Upper lobe of left lung (tissue), 6 donors: ENCODE results near the gene ADCY5. TPM values are rescaled to one million over a fixed set of nuclear protein-coding genes. Genes with fewer than 3 reads are reported as not detected.

Source experiments
- ATAC-seq, 2 donors: fragments of 200-7000 bp; cut with Tn5 transposase; one replicate each; pipeline ENCODE4 v1.9.1; 2022; ENCODE audit warnings: mild to moderate bottlenecking in 2 of 2, moderate library complexity in 2 of 2; ENCODE audit not compliant: low FRiP score in 2 of 2
- DNase-seq, 2 donors: peaks; one replicate each; pipeline ENCODE4 v3.0.0-alpha.2; 2019 to 2020
- H3K27ac ChIP-seq, 4 donors: fragments of 200-600 bp; sonication (generic); one replicate each; pipeline ENCODE4 v1.5.1; 2016 to 2019
- H3K27me3 ChIP-seq, 4 donors: fragments of 200-600 bp; sonication (generic); one replicate each; pipeline ENCODE4 v1.5.1; 2017 to 2019
- H3K36me3 ChIP-seq, 4 donors: fragments of 200-600 bp; sonication (generic); one replicate each; pipeline ENCODE4 v1.5.1; 2016 to 2019
- H3K4me1 ChIP-seq, 4 donors: fragments of 200-600 bp; sonication (generic); one replicate each; pipeline ENCODE4 v1.5.1; 2018 to 2019
- H3K4me3 ChIP-seq, 4 donors: fragments of 200-600 bp; sonication (generic); one replicate each; pipeline ENCODE4 v1.5.1; 2017 to 2019; ENCODE audit warnings: mild to moderate bottlenecking in 2 of 4, moderate library complexity in 1 of 4
- H3K9me3 ChIP-seq, 4 donors: fragments of 200-600 bp; sonication (generic); one replicate each; pipeline ENCODE4 v1.5.1; 2018 to 2019
- EP300 ChIP-seq, 4 donors: sonication (generic); formaldehyde crosslinking; IDR thresholded peaks; one replicate each; pipeline ENCODE4 v1.5.1; 2017; ENCODE audit warnings: antibody characterized with exemption in 4 of 4, control low read depth in 2 of 4
- POLR2A ChIP-seq, 4 donors: fragments of 450-650 bp; IDR thresholded peaks; one replicate each; pipeline ENCODE4 v1.5.1; 2016 to 2017; ENCODE audit warnings: antibody characterized with exemption in 4 of 4, mild to moderate bottlenecking in 2 of 4
- POLR2AphosphoS5 ChIP-seq, 2 donors: sonication (generic); formaldehyde crosslinking; IDR thresholded peaks; one replicate each; pipeline ENCODE4 v1.5.1; 2017; ENCODE audit warnings: antibody characterized with exemption in 2 of 2
- WGBS, 2 donors: methylation state at CpG; one replicate each; pipeline ENCODE4 v1.1.5; 2017 to 2018; 5-methylcytosine and 5-hydroxymethylcytosine counted together
- total RNA-seq, 6 donors: library from RNA; depleted of rRNA in 4 of 6; stranded (reverse); fragments of >200 nt in 4 of 6; gene quantifications; one replicate each; pipeline versions ENCODE4 v1.1.0 to v1.2.1, GENCODE V29; 2016 to 2021
- TF ChIP-seq, protein P1 (sequence below), 6 experiments: fragments of 450-650 bp in 4 of 6; fragments of 200-600 bp in 2 of 6; sonication (generic) in 2 of 6; IDR thresholded peaks; one replicate each; pipeline ENCODE4 v1.5.1; 2016 to 2019; ENCODE audit warnings: antibody characterized with exemption in 6 of 6
- donor health status: DM: no; HTN: no; CAD: no; lungs with moderate emphysema.
- donor health status: DM: no; HTN: yes; CAD: no; lungs with severe emphysema.

Gene ADCY5
- total RNA-seq, 6 donors from 2014 or later: 2.1 to 23.0 (median 3.2) TPM

- DNase-seq (no peak), ATAC-seq (no peak)
- no peaks in the 10 kb centered on the region for H3K27me3 ChIP-seq
- H3K4me1 ChIP-seq: no peaks in the 10 kb centered on the region
- H3K4me3 ChIP-seq: no peak overlapping the region
- no peaks in the 10 kb centered on the region for H3K36me3 ChIP-seq
- TF ChIP-seq POLR2AphosphoS5 (IDR thresholded peaks at IDR 0.05) (no peak), POLR2A (IDR thresholded peaks at IDR 0.05) (no peak), EP300 (IDR thresholded peaks at IDR 0.05) (no peak)
- TF ChIP-seq, protein P1, sequence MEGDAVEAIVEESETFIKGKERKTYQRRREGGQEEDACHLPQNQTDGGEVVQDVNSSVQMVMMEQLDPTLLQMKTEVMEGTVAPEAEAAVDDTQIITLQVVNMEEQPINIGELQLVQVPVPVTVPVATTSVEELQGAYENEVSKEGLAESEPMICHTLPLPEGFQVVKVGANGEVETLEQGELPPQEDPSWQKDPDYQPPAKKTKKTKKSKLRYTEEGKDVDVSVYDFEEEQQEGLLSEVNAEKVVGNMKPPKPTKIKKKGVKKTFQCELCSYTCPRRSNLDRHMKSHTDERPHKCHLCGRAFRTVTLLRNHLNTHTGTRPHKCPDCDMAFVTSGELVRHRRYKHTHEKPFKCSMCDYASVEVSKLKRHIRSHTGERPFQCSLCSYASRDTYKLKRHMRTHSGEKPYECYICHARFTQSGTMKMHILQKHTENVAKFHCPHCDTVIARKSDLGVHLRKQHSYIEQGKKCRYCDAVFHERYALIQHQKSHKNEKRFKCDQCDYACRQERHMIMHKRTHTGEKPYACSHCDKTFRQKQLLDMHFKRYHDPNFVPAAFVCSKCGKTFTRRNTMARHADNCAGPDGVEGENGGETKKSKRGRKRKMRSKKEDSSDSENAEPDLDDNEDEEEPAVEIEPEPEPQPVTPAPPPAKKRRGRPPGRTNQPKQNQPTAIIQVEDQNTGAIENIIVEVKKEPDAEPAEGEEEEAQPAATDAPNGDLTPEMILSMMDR (IDR thresholded peaks at IDR 0.05): no peak
- no peaks in the 10 kb centered on the region for H3K9me3 ChIP-seq
- WGBS, 2 donors: 57 to 78% methylated on average over 4 to 8 of the region's 8 CpGs
- peak overlapping the region in 1 of 4 donors; percentile 28 for H3K27ac ChIP-seq
Measured at GRCh38 chr3:123385981-123386380, 62.9 kb downstream of the ADCY5 start.

DNA sequence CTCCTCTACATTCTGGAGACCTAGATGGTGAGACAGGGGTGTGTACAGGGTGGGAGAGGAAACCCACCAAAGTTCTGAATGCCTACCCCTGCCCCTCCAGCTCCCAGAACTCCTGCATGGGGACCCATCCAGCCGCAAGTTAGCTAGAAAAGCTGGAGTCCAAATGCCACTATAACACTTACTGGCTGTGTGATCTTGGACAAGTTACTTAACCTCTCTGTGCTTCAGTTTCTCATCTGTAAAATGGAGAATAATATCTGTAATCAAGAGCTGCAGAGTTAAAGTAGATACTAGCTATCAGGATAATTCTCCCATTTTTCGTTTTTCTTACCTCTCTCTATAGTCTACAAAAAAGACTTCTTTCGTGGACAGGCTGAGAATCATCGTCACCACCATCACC is 63.4 kb downstream of the ADCY5 start:
- TF ChIP-seq POLR2AphosphoS5 (IDR thresholded peaks at IDR 0.05) (no peak), EP300 (IDR thresholded peaks at IDR 0.05) (no peak), POLR2A (IDR thresholded peaks at IDR 0.05) (no peak)
- TF ChIP-seq, protein P1 (IDR thresholded peaks at IDR 0.05): no peak

GRCh38 chr3:123385001-123385401 is 63.9 kb downstream of the ADCY5 start:
- no peaks in the 10 kb centered on the region for H3K9me3 ChIP-seq
- DNase-seq: no peak
- no peaks in the 10 kb centered on the region for H3K4me1 ChIP-seq
- no peaks in the 10 kb centered on the region for H3K27me3 ChIP-seq
- TF ChIP-seq, protein P1 (IDR thresholded peaks at IDR 0.05): no peak
- TF ChIP-seq POLR2AphosphoS5 (IDR thresholded peaks at IDR 0.05) (no peak), POLR2A (IDR thresholded peaks at IDR 0.05) (no peak), EP300 (IDR thresholded peaks at IDR 0.05) (no peak)
- no peak for ATAC-seq
- H3K4me3 ChIP-seq: no peak overlapping the region
- no peaks in the 10 kb centered on the region for H3K36me3 ChIP-seq
- no peak overlapping the region for H3K27ac ChIP-seq
- 45 to 55% methylated on average over 5 to 9 of the region's 9 CpGs for WGBS, 2 donors

More for the DNA sequence above, 63.4 kb downstream of the ADCY5 start:
- no peaks in the 10 kb centered on the region for H3K27me3 ChIP-seq
- no peak for DNase-seq
- H3K36me3 ChIP-seq: no peaks in the 10 kb centered on the region
- WGBS, 2 donors: 86 to 89% methylated on average over 4 of the region's 4 CpGs
- H3K4me3 ChIP-seq: no peak overlapping the region
- no peak overlapping the region for H3K27ac ChIP-seq
- no peaks in the 10 kb centered on the region for H3K4me1 ChIP-seq
- no peak for ATAC-seq
- no peaks in the 10 kb centered on the region for H3K9me3 ChIP-seq

- peak overlapping the region in 1 of 4 donors; percentile 28 for H3K27ac ChIP-seq
- no peaks in the 10 kb centered on the region for H3K9me3 ChIP-seq
- no peak overlapping the region for H3K4me3 ChIP-seq
- no peaks in the 10 kb centered on the region for H3K4me1 ChIP-seq
- DNase-seq: no peak
- WGBS, 2 donors: 88 to 89% methylated on average over 8 of the region's 8 CpGs
- no peaks in the 10 kb centered on the region for H3K27me3 ChIP-seq
- no peaks in the 10 kb centered on the region for H3K36me3 ChIP-seq
- no peak for TF ChIP-seq POLR2A (IDR thresholded peaks at IDR 0.05)
- ATAC-seq: no peak
Measured at GRCh38 chr3:123384256-123384655, 64.6 kb downstream of the ADCY5 start.

GRCh38 chr3:123383091-123384053 is 65.5 kb downstream of the ADCY5 start:
- DNase-seq: no peak
- H3K9me3 ChIP-seq: no peaks in the 10 kb centered on the region
- ATAC-seq: no peak

More at GRCh38 chr3:123383091-123384053, 65.5 kb downstream of the ADCY5 start:
- H3K27ac ChIP-seq: no peak overlapping the region
- TF ChIP-seq POLR2A (IDR thresholded peaks at IDR 0.05): no peak
- H3K27me3 ChIP-seq: no peaks in the 10 kb centered on the region
- 74 to 78% methylated on average over 15 to 26 of the region's 26 CpGs for WGBS, 2 donors
- H3K36me3 ChIP-seq: no peaks in the 10 kb centered on the region
- H3K4me1 ChIP-seq: no peaks in the 10 kb centered on the region
- H3K4me3 ChIP-seq: no peak overlapping the region
